Amniotic stem cell (primary cell): Measurements from ENCODE around the gene IL3.

Experiments
- DNase-seq: peaks from one replicate; lab custom pipeline; 2025; lab: John Stamatoyannopoulos, UW

The IL3 gene

DNA sequence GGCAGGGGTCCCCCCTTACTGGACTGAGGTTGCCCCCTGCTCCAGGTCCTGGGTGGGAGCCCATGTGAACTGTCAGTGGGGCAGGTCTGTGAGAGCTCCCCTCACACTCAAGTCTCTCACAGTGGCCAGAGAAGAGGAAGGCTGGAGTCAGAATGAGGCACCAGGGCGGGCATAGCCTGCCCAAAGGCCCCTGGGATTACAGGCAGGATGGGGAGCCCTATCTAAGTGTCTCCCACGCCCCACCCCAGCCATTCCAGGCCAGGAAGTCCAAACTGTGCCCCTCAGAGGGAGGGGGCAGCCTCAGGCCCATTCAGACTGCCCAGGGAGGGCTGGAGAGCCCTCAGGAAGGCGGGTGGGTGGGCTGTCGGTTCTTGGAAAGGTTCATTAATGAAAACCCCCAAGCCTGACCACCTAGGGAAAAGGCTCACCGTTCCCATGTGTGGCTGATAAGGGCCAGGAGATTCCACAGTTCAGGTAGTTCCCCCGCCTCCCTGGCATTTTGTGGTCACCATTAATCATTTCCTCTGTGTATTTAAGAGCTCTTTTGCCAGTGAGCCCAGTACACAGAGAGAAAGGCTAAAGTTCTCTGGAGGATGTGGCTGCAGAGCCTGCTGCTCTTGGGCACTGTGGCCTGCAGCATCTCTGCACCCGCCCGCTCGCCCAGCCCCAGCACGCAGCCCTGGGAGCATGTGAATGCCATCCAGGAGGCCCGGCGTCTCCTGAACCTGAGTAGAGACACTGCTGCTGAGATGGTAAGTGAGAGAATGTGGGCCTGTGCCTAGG, 13.0 kb downstream of the IL3 start, which contains the start of gene CSF2:
TSS of gene CSF2 (plus strand) at position 559 of the 783 bp plus-strand sequence. CDS start at position 594, 35 bp downstream.
- DNase-seq: no peak

DNA sequence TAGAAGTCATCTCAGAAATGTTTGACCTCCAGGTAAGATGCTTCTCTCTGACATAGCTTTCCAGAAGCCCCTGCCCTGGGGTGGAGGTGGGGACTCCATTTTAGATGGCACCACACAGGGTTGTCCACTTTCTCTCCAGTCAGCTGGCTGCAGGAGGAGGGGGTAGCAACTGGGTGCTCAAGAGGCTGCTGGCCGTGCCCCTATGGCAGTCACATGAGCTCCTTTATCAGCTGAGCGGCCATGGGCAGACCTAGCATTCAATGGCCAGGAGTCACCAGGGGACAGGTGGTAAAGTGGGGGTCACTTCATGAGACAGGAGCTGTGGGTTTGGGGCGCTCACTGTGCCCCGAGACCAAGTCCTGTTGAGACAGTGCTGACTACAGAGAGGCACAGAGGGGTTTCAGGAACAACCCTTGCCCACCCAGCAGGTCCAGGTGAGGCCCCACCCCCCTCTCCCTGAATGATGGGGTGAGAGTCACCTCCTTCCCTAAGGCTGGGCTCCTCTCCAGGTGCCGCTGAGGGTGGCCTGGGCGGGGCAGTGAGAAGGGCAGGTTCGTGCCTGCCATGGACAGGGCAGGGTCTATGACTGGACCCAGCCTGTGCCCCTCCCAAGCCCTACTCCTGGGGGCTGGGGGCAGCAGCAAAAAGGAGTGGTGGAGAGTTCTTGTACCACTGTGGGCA, 13.8 kb downstream of the IL3 start:
- no peak for DNase-seq

DNA sequence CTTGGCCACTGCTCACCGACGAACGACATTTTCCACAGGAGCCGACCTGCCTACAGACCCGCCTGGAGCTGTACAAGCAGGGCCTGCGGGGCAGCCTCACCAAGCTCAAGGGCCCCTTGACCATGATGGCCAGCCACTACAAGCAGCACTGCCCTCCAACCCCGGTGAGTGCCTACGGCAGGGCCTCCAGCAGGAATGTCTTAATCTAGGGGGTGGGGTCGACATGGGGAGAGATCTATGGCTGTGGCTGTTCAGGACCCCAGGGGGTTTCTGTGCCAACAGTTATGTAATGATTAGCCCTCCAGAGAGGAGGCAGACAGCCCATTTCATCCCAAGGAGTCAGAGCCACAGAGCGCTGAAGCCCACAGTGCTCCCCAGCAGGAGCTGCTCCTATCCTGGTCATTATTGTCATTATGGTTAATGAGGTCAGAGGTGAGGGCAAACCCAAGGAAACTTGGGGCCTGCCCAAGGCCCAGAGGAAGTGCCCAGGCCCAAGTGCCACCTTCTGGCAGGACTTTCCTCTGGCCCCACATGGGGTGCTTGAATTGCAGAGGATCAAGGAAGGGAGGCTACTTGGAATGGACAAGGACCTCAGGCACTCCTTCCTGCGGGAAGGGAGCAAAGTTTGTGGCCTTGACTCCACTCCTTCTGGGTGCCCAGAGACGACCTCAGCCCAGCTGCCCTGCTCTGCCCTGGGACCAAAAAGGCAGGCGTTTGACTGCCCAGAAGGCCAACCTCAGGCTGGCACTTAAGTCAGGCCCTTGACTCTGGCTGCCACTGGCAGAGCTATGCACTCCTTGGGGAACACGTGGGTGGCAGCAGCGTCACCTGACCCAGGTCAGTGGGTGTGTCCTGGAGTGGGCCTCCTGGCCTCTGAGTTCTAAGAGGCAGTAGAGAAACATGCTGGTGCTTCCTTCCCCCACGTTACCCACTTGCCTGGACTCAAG, 14.6 kb downstream of the IL3 start:
- DNase-seq: no peak

DNA sequence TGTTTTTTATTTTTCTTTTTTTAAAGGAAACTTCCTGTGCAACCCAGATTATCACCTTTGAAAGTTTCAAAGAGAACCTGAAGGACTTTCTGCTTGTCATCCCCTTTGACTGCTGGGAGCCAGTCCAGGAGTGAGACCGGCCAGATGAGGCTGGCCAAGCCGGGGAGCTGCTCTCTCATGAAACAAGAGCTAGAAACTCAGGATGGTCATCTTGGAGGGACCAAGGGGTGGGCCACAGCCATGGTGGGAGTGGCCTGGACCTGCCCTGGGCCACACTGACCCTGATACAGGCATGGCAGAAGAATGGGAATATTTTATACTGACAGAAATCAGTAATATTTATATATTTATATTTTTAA, 15.2 kb downstream of the IL3 start:
- DNase-seq: no peak

DNA sequence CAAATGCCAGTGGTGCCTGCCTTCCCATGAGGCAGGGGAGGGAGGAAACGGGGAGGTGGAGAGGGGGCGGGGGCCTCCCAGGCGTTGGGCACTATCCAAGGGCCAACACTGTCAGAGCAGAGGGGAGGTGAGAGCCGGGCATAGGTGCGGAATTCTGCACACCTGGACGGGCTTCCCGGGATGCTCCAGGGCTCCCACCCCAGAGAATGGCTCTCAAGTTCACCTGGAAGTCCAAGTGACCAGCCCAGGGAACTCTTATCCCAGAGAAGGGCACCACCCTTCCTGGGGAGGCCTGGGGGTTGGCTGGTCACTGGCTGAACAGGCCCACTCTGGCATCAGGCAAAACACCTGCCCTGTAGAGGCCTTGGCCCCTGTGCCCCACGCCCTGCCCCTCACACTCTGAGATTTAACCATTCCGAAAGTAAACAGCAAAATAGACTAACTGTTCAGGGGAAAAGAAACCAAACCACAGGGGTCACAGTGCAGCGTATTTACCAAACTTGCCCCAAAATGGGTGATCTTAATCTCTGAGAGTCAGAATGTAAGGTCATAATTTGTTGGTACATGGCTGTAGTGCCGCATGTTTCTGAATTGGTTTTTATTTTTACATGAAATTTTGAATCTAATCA, 15.9 kb downstream of the IL3 start:
- no peak for DNase-seq

DNA sequence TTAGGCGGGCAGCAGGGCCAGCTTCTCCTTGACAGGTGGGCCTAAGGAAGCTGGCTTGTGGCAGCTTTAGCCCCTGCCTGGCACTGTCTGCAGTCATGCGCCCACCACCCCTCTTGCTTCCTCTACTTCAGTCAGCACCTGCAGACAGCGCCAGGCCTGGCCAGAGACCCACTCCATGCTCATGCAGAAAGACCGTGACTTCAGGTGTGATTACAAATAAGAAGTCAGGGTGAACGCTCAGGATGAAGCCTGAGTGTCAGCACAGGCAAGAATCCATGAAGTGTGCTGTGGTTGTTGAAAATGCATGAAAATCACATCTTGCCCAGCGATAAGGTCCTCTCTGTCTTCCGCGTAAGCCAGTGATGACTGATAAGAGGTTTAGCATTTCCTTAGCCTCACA, 16.5 kb downstream of the IL3 start:
- no peak for DNase-seq

DNA sequence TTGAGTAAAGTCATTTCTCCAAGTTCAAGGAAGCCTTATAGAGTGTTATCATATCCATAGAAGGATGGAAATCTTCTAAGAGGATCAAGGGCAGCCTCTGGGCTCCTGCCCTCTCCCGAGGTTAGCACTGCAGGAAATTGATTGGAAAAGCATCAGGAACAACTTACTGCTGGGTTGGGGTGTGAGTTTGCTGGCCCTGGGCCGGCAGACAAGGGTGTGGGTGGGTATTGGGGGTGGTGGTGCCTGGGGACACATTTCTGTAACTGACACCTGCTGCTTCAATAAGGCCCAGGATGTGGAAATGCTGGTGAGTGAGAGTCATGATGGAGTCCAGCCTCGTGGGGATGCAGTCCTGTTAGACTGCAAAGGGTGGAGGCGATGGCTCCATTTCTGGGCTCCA, 18.6 kb downstream of the IL3 start:
- DNase-seq: no peak

DNA sequence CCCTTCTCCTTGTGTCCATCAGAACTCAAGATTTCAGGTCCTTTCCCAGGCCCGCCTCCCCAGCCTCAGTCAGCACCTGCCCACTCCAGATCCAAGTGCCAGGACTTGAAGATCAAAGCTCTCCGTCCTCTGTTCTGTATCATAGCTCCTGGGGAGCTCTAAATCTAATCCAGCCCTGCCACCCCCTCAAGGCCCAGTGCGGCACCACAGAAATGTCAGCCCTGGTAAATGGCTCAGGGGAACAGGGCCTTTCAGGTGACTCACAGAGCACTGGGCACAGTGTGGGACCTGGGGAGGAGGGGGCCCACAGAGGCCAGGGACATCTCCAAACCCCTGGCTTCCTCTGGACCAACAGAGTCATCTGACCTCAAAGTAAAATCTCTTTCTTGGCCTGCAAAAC, 19.2 kb downstream of the IL3 start:
- no peak for DNase-seq

DNA sequence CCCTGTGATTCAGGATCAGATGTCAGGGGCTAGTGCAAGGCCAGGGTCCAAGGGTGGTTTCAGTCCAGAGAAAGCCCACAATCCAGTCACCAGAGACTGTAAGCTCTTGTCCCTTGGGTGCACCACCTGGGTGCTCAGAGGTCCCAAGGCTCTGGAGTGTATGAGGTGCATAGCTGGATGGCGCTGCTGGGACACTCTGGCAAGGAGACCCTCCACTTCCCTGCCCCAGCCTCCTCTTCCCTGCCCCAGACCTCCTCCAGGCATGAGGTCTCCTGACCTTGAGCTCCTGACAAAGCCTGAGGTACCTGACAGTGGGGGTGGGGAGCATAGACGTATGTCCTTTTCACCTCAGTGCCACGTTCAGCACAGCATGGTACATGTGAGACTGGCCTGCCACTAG, 20.1 kb downstream of the IL3 start:
- no peak for DNase-seq

DNA sequence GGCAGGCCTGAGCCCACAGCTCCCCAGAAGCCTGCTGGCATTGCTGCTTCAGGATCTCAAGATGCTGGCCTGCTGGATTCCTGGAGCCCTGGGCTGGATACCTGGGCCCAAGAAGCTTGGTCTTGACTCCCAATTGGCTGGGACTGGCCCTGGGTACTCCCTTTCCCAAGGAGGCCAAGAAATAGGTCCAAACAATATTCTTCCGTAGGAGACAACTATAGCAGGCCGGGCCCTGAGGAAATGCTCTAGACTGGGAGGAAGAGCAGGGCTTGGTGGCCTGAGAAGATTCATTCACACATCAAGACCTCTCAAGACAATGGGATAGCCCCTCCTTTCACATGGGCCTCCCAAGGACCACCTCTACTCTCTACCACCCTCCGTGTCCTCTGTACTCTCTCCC, 21.0 kb downstream of the IL3 start:
- no peak for DNase-seq

DNA sequence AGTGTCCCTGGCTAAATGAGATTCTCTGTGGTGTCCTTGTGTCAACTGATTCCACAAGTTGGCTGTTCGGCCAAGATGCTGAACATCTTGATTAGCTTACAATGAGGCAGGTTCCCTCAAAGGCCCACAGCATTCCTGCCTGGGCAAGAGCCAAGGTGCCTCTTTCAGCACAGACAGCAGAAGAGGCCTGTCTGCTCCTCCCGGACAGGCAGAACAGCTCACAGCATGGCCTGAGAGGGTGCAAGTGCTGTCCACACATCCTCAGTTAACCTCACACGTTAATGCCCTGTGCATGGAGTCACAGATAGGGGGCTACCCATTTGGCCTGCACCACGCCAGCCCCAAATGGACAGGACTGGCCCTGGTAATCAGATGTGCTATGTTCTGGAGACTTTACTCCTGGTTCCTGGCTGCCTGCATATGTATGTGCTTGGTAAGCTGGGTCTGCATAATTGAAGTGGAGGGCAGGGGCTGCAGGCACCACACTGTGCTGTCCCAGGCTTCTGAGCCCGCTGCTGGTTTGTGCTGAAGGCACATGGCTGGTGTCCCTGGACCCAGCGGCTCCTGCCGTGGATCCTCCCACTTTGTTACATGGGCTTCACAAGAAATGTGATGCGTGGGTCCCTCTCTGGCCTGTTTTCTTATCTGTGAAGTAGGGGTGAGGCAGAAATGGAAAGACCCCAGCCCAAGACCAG, 22.0 kb downstream of the IL3 start:
- no peak for DNase-seq

DNA sequence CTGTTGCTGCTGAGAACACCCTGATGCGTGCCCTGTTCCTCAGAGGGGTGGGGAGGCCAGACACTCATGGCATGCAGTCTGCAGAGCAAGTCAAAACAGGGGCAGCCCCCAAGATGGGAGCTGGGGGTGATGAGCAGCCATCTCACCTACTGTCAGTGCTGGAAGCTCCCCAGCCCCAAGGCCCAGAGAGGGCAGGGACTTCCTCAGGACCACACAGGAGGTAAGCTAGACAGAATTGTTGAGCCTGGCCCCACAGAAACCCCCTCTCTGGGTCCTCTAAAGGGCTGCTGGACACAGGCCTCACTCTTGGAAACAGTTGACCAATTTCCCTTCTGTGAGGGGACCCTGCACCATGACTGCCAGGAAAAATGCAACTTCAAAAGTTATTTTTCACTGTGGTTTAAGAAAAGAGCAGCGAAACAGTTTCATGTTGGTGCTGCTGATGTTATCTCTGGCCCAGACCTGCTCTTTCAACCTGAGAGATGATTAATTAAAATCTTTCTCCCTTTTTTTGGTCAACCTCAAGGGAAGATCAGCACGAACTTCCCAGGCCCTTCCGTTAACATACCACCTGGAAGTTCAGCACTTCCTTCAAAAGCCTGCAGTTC, 22.7 kb downstream of the IL3 start:
- no peak for DNase-seq

DNA sequence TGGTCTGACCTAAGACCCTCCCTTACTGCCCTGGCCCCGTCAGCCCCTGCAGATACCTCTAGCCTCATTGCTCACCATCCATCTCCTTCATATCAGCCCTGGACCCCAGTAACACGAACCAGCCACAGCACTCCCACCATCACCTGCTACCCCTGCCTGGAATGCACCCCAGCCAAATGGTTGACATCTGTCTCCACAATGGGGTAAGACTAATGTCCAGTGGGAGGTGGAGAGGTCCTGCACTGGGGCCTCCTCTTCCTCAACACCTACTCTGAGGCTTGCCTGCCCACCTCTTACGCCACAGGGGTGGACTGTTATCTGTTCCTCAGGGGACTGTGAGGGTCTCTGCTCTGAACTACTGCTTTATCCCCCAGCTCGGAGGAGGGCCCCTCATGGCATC, 25.2 kb downstream of the IL3 start:
- no peak for DNase-seq

DNA sequence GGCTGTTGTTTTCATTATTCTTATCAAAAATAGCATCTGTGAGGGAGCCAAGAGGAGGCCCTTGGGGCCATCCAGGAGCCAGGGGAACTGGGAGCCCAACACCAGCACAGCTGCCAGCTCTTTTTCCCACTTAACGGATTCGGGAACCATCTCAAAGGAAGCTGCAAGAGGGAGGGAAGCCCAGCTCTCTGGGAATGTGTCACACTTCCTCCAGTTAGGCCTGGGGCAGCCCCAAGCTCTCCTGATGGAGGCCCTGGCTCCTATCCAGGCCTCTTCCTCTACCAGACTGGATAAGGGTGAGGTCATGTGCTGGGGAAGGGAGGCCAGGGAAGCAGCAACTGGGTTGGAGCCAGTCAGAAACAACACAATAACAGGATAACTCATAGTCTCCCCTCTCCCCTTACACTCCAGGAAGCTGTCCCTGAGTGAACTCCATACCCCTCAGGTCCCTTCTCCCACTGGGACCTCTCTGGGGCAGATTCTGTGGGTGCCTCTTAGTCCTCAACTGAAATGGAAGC, 25.9 kb downstream of the IL3 start:
- peak; percentile 60 for DNase-seq

DNA sequence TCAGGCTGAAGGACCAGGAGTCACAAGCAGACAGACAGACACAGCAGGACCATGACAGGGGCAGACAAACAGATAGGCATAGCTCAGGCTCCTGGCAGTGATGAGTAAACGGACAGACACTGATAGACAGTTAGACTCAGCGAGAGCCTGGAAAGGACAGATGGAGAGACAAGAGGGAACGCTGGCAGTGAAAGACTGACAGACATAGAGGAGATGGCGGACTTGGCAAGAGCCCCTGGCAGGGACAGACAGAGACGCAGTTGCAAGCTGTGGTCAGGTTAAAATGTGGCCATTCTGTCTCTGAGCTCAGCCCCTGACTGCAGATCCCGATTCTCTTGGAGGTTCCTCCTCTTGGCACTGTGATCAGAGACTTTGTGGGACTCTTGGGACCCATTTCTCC, 26.7 kb downstream of the IL3 start:
- no peak for DNase-seq

DNA sequence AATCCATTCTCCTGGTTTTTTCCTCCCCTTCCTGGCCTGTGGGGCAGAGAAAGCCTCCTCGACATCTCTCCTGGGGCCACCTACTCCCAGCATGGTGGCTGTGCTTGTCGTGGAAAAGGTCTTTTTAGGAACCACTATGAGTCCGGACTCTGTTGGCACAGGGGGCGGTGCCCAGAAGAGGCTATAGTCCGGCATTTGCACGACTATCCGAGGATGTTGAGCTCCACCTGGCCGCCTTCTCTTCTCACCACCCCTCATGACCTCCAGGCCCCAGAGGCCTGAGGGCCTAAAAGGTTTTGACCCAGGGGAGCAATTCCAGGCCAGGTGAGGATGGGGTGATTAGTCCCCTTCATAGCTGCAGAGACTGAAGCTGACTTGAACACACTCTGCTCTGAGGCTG, 27.2 kb downstream of the IL3 start:
- no peak for DNase-seq

DNA sequence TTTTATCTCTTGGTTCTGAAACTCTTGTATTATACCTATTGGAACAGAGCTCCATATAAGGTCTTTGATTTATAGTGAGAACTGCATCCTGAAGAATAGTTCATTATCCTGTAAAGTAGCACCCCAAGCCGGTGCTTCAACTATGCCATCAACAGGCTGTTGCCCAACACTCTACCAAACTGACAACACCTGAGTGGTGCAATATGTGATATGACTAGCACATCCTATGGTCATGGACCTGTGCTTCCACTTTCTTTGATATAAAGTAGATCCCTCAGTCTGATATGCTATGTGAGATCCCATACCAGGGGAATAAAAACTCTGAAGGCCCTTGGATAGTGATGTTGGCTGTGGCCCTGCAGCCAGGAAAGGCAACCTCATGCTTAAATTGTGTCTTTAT, 28.9 kb downstream of the IL3 start:
- DNase-seq: no peak

DNA sequence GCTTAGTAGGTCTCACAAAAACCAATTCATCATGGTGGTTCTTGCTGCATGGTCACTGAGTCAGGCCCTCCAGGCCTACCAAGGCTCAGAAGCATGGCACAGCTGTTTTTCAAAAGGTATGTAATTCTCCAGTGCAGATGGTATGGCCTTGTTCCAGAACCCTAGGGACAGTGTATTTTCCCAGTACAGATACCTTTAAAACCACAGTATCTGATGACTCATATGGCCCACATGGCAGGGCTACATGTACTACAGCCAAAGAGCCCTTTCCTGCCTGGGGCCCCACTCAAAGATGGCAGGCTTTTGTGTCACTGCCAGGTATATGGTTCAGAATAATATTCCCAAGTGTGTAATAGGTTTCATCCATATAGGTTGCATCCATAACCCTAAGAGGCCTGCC, 29.7 kb downstream of the IL3 start:
- DNase-seq: no peak

DNA sequence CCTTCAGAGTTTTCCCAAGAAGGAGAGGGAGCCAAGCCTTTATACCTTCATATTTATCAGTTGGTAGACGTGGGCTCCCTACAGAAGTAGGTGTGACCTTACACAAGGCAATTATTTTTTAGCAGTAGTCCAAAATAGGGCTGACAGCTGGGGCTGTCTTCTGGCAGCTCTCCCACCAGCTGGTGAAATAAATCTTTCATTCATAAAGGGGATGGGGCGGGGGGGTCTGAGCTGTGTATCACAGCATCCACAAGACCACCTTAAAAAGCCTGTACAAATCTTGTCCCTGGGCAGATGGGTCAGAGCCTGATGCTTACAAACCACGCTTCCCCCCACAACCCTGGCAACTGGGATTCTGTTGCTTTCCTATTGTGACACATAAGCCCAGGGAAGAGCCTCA, 32.8 kb downstream of the IL3 start:
- no peak for DNase-seq

DNA sequence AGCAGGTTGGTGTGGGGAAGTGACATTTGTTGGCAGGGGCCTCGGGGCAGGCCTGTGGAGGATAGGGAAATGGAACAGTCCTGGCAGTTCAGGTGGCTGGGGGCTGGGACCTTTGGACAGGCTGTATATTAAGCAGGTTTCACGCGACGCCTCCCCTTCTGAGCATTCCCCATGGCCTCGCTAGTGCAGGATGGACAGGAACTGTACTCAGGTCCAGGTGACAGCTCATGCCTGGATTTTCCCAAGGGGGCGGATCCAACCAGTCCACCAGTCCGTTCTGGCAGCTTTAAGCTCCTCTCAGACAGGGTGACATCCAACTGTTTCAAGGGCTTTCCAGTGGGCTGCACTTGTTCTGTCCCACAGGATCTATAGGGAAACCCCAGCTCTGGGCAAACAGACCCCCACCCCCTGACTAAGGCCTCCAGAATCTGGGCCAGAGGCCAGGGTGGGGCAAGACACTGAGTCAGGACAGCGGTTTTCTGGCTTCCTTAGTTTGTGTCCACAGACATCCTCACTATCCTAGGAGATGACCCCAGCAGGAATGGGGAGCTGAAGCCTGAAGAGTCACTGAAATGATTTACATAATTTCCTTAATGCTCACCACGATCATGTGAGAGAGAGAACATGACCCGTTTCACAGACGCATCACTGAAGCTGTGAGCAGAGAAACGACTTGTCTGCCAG, 34.1 kb downstream of the IL3 start:
- peak; percentile 89 for DNase-seq

DNA sequence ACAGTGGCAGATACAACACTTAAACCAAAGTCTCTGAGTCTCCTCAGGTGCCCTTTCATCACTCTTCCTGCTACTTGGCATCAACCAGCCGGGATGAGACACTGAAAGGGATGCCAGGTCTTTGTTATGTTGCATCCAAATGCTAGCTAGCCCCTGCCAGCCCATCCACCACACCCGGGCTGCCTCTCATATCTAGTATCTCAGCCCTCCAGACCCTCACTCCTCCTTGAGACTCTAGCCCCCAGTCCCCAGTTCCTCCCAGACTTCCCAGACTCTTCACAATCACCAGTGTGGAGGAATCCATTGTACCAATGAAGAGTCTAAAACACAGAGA, 34.6 kb downstream of the IL3 start:
- no peak for DNase-seq
